Measurements from ENCODE around the gene INVS. TPM values are rescaled to one million over a fixed set of nuclear protein-coding genes. Genes with fewer than 3 reads are reported as not detected.

The INVS gene
- total and polyA plus RNA-seq, 2 donors (not counting 3 experiments of a cell fraction or from before 2014, with no cell fraction given): 8.5 to 17.9 TPM

DNA sequence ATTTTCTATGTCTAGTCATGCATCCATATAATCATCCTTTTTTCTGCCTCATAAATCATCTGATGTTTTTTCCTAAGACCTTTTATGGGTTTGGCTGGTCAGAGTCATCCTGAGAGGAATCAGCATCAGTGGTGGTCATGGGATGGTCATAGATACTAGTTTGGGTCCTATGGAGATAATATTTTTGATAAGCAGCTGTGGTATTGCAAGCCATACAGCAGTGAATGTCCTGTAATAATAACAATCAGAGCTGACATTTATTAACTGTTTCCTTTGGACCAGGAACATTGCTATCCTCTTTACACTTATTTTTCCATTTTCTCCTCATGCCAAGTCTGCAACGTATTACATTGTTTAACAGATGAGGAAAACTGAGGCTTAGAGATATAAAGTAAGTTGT is 170.6 kb downstream of the INVS start:
- Histone ChIP-seq H3K9ac (replicated peaks; ENCODE audit: extremely low read depth, insufficient read depth, low read length) (no peak overlapping the region), H4K20me1 (replicated peaks; ENCODE audit: control insufficient read depth, extremely low read depth, insufficient read depth, low read length) (no peaks in the 10 kb centered on the region), H3K27me3 (ENCODE audit: control insufficient read depth in 2 of 2, insufficient read depth in 2 of 2, low read length in 2 of 2) (no peaks in the 10 kb centered on the region), H3K36me3 (ENCODE audit: control insufficient read depth in 2 of 2, extremely low read depth in 1 of 2, insufficient read depth in 2 of 2, low read length in 2 of 2) (peaks cover 2 to 3% of the 10 kb centered on the region in 2 experiments), H2AFZ (ENCODE audit: low read depth, low read length) (no peak overlapping the region), H3K4me2 (ENCODE audit: insufficient read depth, low read length) (no peak overlapping the region), H3K9me1 (replicated peaks; ENCODE audit: control insufficient read depth, extremely low read depth, insufficient read depth, low read length) (no peaks in the 10 kb centered on the region), H3K4me3 (replicated peaks in 1 of 3; ENCODE audit: insufficient read depth in 1 of 3, low read depth in 1 of 3, low read length in 3 of 3) (no peak overlapping the region), H3K79me2 (ENCODE audit: control insufficient read depth, insufficient read depth, low read length) (no peaks in the 10 kb centered on the region), H3K27ac (ENCODE audit: insufficient read depth, low read depth, low read length) (no peak overlapping the region), H3K9me3 (replicated peaks; ENCODE audit: control insufficient read depth, insufficient read depth, low read length) (no peaks in the 10 kb centered on the region), H3K4me1 (ENCODE audit: control insufficient read depth, extremely low read depth, insufficient read depth, low read length) (no peaks in the 10 kb centered on the region)
- intact Hi-C loops (cut with micrococcal nuclease) (no loop called here), dilution Hi-C loops (cut with MboI; ENCODE audit: extremely low pct_ligation_motif_present, low sequenced_read_pairs) (no loop called here)
- peak; percentile 28 for DNase-seq (ENCODE audit: low read depth, low spot score)
- ChIA-PET POLR2A (no interaction called here), CTCF (interaction anchor here (1.0 kb wide), 1 partner anchor 1085 kb away, joined by 3 read pairs; no protein-coding TSS in a partner anchor)
- TF ChIP-seq JUN (IDR thresholded peaks at IDR 0.05; ENCODE audit: borderline replicate concordance, insufficient read depth, insufficient read length, low read depth): no peak
- no peak for TF ChIP-seq GATA2 (IDR thresholded peaks at IDR 0.05; ENCODE audit: insufficient read depth, insufficient read length, low read depth, low read length)
- TF ChIP-seq FOS (IDR thresholded peaks at IDR 0.05; ENCODE audit: borderline replicate concordance, insufficient read depth, low read length): no peak
- TF ChIP-seq MYC (IDR thresholded peaks at IDR 0.05; ENCODE audit: low read depth, low read length): no peak
- no peak for FAIRE-seq
- BruUV-seq (replicated peaks): no TSS peak

DNA sequence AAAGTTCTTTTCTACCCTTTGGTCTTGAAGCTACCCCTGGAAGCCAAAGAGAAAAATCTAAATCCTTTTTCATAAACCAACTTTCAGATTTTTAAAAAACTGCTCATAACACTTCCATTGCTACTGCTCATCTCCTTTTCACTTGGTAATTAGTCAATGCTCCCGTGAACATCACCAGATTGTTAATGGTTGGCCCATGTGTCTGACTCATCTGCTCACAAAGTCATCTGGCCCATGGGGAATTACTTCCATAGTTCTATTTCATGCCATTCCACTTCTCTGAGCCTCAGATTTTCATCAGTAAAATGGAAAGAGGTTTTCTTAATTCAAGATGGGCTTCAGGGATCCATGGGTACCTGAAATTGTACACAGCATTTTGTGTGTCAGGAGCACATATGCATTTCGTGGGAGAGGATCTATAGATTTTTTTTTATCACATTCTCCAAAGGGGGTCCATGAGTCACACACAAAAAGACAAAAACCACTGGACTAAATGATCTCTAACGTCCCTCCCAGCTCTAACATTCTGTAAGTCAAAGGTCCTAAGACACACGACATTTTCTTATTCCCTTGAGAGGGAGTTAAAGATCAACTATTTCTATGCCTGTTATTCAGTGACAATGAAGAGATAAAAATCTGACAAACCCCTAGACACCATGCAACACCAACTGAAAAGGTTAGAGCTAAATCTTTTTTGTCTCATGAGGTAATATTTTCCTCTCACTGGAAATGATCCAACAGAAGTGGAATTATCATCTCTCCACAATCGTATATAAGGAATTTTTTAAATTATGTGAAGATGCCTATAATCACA is 178.3 kb downstream of the INVS start:
- H3K9me1 ChIP-seq (replicated peaks; ENCODE audit: control insufficient read depth, extremely low read depth, insufficient read depth, low read length): no peaks in the 10 kb centered on the region
- DNase-seq (ENCODE audit: low read depth, low spot score) (no peak), FAIRE-seq (no peak)
- H2AFZ ChIP-seq (ENCODE audit: low read depth, low read length): no peak overlapping the region
- BruUV-seq (replicated peaks): no TSS peak
- no peaks in the 10 kb centered on the region for H3K79me2 ChIP-seq (ENCODE audit: control insufficient read depth, insufficient read depth, low read length)
- intact Hi-C loops (cut with micrococcal nuclease) (no loop called here), dilution Hi-C loops (cut with MboI; ENCODE audit: extremely low pct_ligation_motif_present, low sequenced_read_pairs) (no loop called here)
- POLR2A ChIA-PET: interaction anchor here (1.1 kb wide), 1 partner anchor 109 kb away, joined by 3 read pairs; no protein-coding TSS in a partner anchor
- H3K4me1 ChIP-seq (ENCODE audit: control insufficient read depth, extremely low read depth, insufficient read depth, low read length): no peaks in the 10 kb centered on the region
- no peak overlapping the region for H3K4me2 ChIP-seq (ENCODE audit: insufficient read depth, low read length)
- peaks cover 0 to 3% of the 10 kb centered on the region in 2 experiments for H3K36me3 ChIP-seq (ENCODE audit: control insufficient read depth in 2 of 2, extremely low read depth in 1 of 2, insufficient read depth in 2 of 2, low read length in 2 of 2)
- TF ChIP-seq, protein P1, sequence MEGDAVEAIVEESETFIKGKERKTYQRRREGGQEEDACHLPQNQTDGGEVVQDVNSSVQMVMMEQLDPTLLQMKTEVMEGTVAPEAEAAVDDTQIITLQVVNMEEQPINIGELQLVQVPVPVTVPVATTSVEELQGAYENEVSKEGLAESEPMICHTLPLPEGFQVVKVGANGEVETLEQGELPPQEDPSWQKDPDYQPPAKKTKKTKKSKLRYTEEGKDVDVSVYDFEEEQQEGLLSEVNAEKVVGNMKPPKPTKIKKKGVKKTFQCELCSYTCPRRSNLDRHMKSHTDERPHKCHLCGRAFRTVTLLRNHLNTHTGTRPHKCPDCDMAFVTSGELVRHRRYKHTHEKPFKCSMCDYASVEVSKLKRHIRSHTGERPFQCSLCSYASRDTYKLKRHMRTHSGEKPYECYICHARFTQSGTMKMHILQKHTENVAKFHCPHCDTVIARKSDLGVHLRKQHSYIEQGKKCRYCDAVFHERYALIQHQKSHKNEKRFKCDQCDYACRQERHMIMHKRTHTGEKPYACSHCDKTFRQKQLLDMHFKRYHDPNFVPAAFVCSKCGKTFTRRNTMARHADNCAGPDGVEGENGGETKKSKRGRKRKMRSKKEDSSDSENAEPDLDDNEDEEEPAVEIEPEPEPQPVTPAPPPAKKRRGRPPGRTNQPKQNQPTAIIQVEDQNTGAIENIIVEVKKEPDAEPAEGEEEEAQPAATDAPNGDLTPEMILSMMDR (IDR thresholded peaks at IDR 0.05; ENCODE audit: extremely low read depth in 1 of 2, insufficient read depth in 1 of 2, low read depth in 1 of 2, low read length in 2 of 2): no peak
- TF ChIP-seq, protein P2, sequence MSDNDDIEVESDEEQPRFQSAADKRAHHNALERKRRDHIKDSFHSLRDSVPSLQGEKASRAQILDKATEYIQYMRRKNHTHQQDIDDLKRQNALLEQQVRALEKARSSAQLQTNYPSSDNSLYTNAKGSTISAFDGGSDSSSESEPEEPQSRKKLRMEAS (IDR thresholded peaks at IDR 0.05; ENCODE audit: insufficient read depth, insufficient read length): no peak
- TF ChIP-seq JUN (IDR thresholded peaks at IDR 0.05; ENCODE audit: borderline replicate concordance, insufficient read depth, insufficient read length, low read depth): no peak
- TF ChIP-seq EZH2 (IDR thresholded peaks at IDR 0.05; ENCODE audit: borderline replicate concordance, low read depth, low read length, severe bottlenecking): no peak
- no peak for TF ChIP-seq FOS (IDR thresholded peaks at IDR 0.05; ENCODE audit: borderline replicate concordance, insufficient read depth, low read length)
- no peak for TF ChIP-seq POLR2AphosphoS5 (IDR thresholded peaks at IDR 0.05; ENCODE audit: insufficient read depth, low read depth, low read length)
- no peak for TF ChIP-seq GATA2 (IDR thresholded peaks at IDR 0.05; ENCODE audit: insufficient read depth, insufficient read length, low read depth, low read length)
- TF ChIP-seq POLR2A (IDR thresholded peaks at IDR 0.05; ENCODE audit: low read depth, low read length): no peak
- TF ChIP-seq MYC (IDR thresholded peaks at IDR 0.05; ENCODE audit: low read depth, low read length): no peak
- H3K27me3 ChIP-seq (ENCODE audit: control insufficient read depth in 2 of 2, insufficient read depth in 2 of 2, low read length in 2 of 2): no peaks in the 10 kb centered on the region
- no peak overlapping the region for H3K4me3 ChIP-seq (replicated peaks in 1 of 3; ENCODE audit: insufficient read depth in 1 of 3, low read depth in 1 of 3, low read length in 3 of 3)
- H4K20me1 ChIP-seq (replicated peaks; ENCODE audit: control insufficient read depth, extremely low read depth, insufficient read depth, low read length): no peaks in the 10 kb centered on the region
- H3K27ac ChIP-seq (ENCODE audit: insufficient read depth, low read depth, low read length): no peak overlapping the region
- H3K9me3 ChIP-seq (replicated peaks; ENCODE audit: control insufficient read depth, insufficient read depth, low read length): no peaks in the 10 kb centered on the region
- CTCF ChIA-PET: interaction anchor here (1.0 to 1.2 kb wide), 3 partner anchors 19 to 47 kb away, joined by 3 to 4 read pairs (median 3); no protein-coding TSS in a partner anchor
- no peak overlapping the region for H3K9ac ChIP-seq (replicated peaks; ENCODE audit: extremely low read depth, insufficient read depth, low read length)
